Small intestine (tissue), 7 donors: ENCODE measurements around the gene ADGRL3. TPM values are rescaled to one million over a fixed set of nuclear protein-coding genes. Genes with fewer than 3 reads are reported as not detected.
"Not testable (repeated sequence)": the region's sequence is repeated elsewhere in the genome, so short reads cannot be mapped to it uniquely, and the experiment has no call there.

ENCODE experiments used
- DNase-seq, 2 donors: peaks; one replicate each; pipeline versions ENCODE4 v3.0.0 to v3.0.0-alpha.2; 2013
- FAIRE-seq: peaks from 2 replicates; lab custom pipeline; 2012; peaks lifted over from hg19 to GRCh38; lab: Jason Lieb, UNC
- H3K27ac ChIP-seq, 3 donors: one replicate each; pipeline ENCODE4 v1.5.1; 2013; ENCODE audit warnings: low read length in 2 of 3, mild to moderate bottlenecking in 2 of 3, control low read depth in 1 of 3, inconsistent platforms in 1 of 3, low read depth in 1 of 3, moderate library complexity in 1 of 3
- H3K27me3 ChIP-seq, 3 donors: one replicate each; pipeline ENCODE4 v1.6.1; 2013; ENCODE audit warnings: low read length in 3 of 3, inconsistent platforms in 1 of 3; ENCODE audit not compliant: control insufficient read depth in 3 of 3, insufficient read depth in 3 of 3
- H3K36me3 ChIP-seq, 3 donors: one replicate each; pipeline ENCODE4 v1.6.1; 2013; ENCODE audit warnings: low read length in 3 of 3, inconsistent platforms in 1 of 3, low read depth in 1 of 3, mild to moderate bottlenecking in 1 of 3, moderate library complexity in 1 of 3; ENCODE audit not compliant: control insufficient read depth in 3 of 3, insufficient read depth in 2 of 3
- H3K4me1 ChIP-seq, 3 donors: one replicate each; pipeline ENCODE4 v1.6.1; 2013; ENCODE audit warnings: low read length in 2 of 3, inconsistent platforms in 1 of 3, low read depth in 1 of 3, mild to moderate bottlenecking in 1 of 3, moderate library complexity in 1 of 3; ENCODE audit not compliant: control insufficient read depth in 3 of 3, insufficient read depth in 2 of 3
- H3K4me3 ChIP-seq, 3 donors: one replicate each; pipeline ENCODE4 v1.5.1; 2013; ENCODE audit warnings: low read length in 3 of 3, control low read depth in 1 of 3, inconsistent platforms in 1 of 3, low read depth in 1 of 3, mild to moderate bottlenecking in 1 of 3, moderate library complexity in 1 of 3
- H3K9me3 ChIP-seq, 2 donors: one replicate each; pipeline ENCODE4 v1.6.1; 2013; ENCODE audit warnings: low read depth in 1 of 2, low read length in 1 of 2; ENCODE audit not compliant: control insufficient read depth in 2 of 2, insufficient read depth in 1 of 2
- WGBS, 3 donors: extraction: QIAGEN DNeasy Blood & Tissue Kit; methylation state at CpG; one replicate each; pipeline ENCODE4 v1.1.7; 2013; 5-methylcytosine and 5-hydroxymethylcytosine counted together
- polyA plus RNA-seq, 4 donors: library from polyadenylated mRNA; stranded (reverse) in 3 of 4; unstranded in 1 of 4; fragments of 200-250 nt in 3 of 4; fragments of 120-200 nt in 1 of 4; gene quantifications; one replicate each; pipeline versions ENCODE4 v1.2.1 to v1.2.3, GENCODE V29; 2013
- donor health status: healthy with polysubstance abuse.
- donor health status: control.
- donor health status: control.
- donor health status: Bipolar disorder and iron deficiency.
- donor health status: healthy.

Gene ADGRL3
- polyA plus RNA-seq, 4 donors, result under 0.01 to 7.9 (median 1.3) TPM

DNA sequence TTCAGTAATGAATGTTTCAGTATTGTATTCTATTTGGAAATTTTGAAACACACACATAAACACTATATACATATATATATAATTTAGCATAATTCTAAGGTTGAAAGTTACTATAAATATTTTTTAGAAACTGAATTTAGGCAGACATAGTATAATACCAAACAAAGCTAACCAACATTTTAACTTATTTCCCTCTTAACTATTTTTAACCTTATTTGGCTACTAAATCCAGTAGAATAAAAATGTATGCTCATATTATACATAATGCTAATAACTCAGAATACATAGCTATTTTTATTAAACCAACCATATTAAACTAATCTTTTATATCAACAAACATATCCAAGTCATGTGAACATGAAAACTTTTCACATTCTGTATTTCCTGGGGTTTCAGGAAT, 563.6 kb downstream of the ADGRL3 start:
- DNase-seq (no peak), FAIRE-seq (peak; percentile 49)
- H3K27me3 ChIP-seq, result no peaks in the 10 kb centered on the region
- no peaks in the 10 kb centered on the region for H3K4me1 ChIP-seq
- peaks cover 0 to 11% of the 10 kb centered on the region in 2 donors for H3K9me3 ChIP-seq
- no peak overlapping the region for H3K4me3 ChIP-seq
- H3K36me3 ChIP-seq, result no peaks in the 10 kb centered on the region
- H3K27ac ChIP-seq, result no peak overlapping the region

DNA sequence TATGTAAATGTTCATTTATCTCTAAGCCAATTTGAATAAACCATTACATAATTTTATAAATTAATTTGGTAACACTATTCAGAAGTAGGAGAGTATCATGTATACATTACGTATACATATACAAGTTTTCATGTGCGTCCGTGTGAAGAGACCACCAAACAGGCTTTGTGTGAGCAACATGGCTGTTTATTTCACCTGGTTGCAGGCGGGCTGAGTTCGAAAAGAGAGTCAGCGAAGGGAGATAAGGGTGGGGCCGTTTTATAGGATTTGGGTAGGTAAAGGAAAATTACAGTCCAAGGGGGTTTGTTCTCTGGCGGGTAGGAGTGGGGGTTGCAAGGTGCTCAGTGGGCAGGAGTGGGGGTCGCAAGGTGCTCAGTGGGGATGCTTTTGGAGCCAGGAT, 564.0 kb downstream of the ADGRL3 start:
- 78 to 87% (median 83%) methylated on average over 7 to 8 of the region's 9 CpGs for WGBS, 3 donors
- H3K4me1 ChIP-seq, H3K36me3 ChIP-seq, FAIRE-seq, H3K27me3 ChIP-seq, H3K4me3 ChIP-seq, DNase-seq, H3K27ac ChIP-seq: not testable (repeated sequence)
- H3K9me3 ChIP-seq, result peaks cover 0 to 11% of the 10 kb centered on the region in 2 donors

DNA sequence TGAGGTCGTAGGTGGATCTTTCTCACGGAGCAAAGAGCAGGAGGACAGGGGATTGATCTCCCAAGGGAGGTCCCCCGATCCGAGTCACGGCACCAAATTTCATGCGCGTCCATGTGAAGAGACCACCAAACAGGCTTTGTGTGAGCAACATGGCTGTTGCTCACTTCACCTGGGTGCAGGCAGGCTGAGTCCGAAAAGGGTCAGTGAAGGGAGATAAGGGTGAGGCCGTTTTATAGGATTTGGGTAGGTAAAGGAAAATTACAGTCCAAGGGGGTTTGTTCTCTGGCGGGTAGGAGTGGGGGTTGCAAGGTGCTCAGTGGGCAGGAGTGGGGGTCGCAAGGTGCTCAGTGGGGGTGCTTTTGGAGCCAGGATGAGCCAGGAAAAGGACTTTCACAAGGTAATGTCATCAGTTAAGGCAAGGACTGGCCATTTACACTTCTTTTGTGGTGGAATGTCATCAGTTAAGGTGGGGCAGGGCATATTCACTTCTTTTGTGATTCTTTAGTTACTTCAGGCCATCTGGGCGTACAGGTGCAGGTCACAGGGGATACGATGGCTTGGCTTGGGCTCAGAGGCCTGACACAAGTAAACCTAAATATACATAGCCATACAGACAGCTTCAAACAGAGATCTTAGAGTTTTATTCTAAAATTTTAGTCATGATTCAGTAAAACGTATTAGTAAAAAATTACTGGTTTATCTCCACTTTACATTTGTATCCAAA, 569.5 kb downstream of the ADGRL3 start:
- DNase-seq, H3K4me1 ChIP-seq, H3K36me3 ChIP-seq, FAIRE-seq, H3K9me3 ChIP-seq, H3K4me3 ChIP-seq, H3K27ac ChIP-seq, H3K27me3 ChIP-seq: not testable (repeated sequence)
- 77 to 87% (median 79%) methylated on average over 9 to 13 of the region's 14 CpGs for WGBS, 3 donors

DNA sequence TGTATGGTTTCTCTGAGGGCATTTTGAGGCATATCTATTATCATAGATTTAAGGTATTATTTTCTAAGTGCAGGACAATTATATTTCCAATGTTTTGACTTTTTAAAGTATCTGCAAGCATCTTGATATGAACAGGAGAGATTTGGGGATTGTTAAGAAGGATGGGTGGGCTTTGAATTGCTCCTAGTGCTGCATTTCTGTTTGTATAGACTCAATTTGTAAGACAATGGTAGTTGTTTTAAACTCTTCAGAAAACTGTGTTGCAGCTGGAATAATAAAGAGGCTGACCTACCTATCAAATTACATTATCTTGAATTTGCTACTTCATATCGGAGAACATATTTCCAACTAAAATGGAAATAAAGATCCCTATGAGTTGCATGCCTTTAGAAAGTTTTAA, 570.3 kb downstream of the ADGRL3 start:
- H3K4me3 ChIP-seq, result no peak overlapping the region
- no peaks in the 10 kb centered on the region for H3K27me3 ChIP-seq
- no peak overlapping the region for H3K27ac ChIP-seq
- no peaks in the 10 kb centered on the region for H3K9me3 ChIP-seq
- WGBS, 3 donors, result 91 to 97% (median 95%) methylated on average over 1 of the region's 1 CpG
- no peaks in the 10 kb centered on the region for H3K4me1 ChIP-seq
- no peaks in the 10 kb centered on the region for H3K36me3 ChIP-seq
- DNase-seq (no peak), FAIRE-seq (no peak)

DNA sequence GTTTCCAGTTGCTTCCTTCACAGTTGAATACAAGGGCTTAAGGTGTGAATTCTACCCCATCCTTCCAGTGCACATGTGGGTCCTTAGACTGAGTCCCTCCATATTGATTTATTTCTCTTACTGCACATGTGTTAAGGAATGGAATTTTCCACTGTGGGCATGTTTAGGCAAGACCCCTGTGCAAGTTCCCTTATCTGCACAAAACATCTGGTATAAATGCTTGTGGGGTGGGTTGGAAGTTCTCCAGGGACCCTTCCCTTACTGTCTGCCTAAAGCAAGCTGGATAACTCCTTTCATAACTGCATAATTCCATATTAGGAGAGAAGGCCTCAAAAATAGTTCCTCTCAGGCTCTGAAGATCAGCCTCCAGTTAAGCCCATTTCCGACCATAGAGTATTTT, 570.9 kb downstream of the ADGRL3 start:
- H3K27me3 ChIP-seq, result no peaks in the 10 kb centered on the region
- no peaks in the 10 kb centered on the region for H3K36me3 ChIP-seq
- FAIRE-seq, result no peak
- 41 to 83% (median 44%) methylated on average over 1 of the region's 1 CpG for WGBS, 3 donors
- H3K4me1 ChIP-seq, result no peaks in the 10 kb centered on the region
- no peaks in the 10 kb centered on the region for H3K9me3 ChIP-seq
- H3K27ac ChIP-seq, result no peak overlapping the region
- H3K4me3 ChIP-seq, result no peak overlapping the region
- DNase-seq, result no peak

DNA sequence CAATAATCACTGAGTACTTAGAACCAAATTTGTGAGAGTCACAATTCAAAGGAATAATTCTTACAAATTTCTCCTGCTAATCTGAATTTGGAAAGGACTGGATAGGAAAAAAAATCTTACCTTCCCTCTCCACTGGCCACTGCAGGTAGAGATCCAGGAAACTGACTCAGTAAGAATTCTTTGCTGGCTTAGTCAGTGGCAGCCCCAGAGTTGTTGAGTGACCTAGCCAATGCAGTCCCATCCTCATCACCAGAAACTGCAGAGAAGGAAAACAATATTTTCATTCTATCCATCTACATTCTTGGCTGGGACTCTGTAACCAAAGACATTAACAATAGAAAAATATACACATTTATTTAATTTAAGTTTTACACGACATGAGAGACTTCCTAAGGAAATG, 572.0 kb downstream of the ADGRL3 start:
- H3K4me3 ChIP-seq, result no peak overlapping the region
- no peak overlapping the region for H3K27ac ChIP-seq
- WGBS, 3 donors, result 37 to 58% (median 46%) methylated on average over 1 of the region's 1 CpG
- no peaks in the 10 kb centered on the region for H3K9me3 ChIP-seq
- FAIRE-seq, result no peak
- H3K4me1 ChIP-seq, result no peaks in the 10 kb centered on the region
- no peaks in the 10 kb centered on the region for H3K27me3 ChIP-seq
- H3K36me3 ChIP-seq, result no peaks in the 10 kb centered on the region
- no peak for DNase-seq

DNA sequence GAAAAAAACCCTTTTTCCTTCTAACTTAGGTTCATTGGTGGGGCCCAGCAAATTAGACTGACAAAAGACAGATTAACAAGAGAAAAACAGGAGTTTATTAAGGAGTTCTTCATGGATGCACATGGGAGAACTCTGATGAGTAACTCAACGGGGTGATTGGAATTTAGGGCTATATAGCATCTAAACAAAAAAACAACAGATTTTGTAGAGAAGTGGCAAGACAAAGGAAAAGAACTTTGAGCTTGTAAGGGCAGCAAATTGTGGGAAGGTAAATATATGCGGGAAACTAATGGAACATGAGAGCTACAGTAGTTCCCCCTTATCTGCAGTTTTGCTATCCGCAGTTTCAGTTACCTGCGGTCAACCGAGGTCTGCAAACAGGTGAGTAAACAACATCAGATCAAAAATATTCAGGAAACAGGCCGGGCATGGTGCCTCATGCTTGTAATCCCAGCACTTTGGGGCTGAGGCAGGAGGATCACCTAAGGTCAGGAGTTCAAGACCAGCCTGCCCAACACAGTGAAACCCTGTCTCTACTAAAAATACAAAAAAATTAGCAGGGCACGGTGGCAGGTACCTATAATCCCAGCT, 573.6 kb downstream of the ADGRL3 start:
- Histone ChIP-seq H3K27ac (no peak overlapping the region), H3K4me1 (no peaks in the 10 kb centered on the region), H3K27me3 (no peaks in the 10 kb centered on the region), H3K9me3 (no peaks in the 10 kb centered on the region), H3K4me3 (no peak overlapping the region), H3K36me3 (no peaks in the 10 kb centered on the region)
- FAIRE-seq, result no peak
- 16 to 57% (median 37%) methylated on average over 7 of the region's 7 CpGs for WGBS, 3 donors
- DNase-seq, result no peak

DNA sequence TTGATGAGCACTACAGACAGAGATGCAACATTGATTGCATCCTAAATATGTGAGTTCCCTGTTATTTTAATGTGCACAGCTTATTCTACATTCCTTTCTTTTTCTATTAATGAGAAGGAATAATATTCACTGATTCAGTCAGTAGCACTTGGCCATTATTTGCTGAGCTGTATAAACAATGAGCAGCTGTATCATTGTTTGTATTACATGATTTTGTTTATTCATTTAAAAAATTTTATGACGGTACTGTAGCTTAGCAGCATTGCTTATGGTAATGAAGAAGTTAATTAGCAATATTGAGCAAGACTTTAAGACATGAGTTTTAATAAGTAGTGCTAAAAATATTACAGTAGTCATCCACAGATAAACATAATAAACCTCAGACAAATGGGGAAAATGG, 582.0 kb downstream of the ADGRL3 start:
- no peak for DNase-seq
- H3K36me3 ChIP-seq, result no peaks in the 10 kb centered on the region
- WGBS, 3 donors, result 49 to 66% (median 62%) methylated on average over 1 of the region's 1 CpG
- H3K9me3 ChIP-seq, result no peaks in the 10 kb centered on the region
- H3K4me1 ChIP-seq, result no peaks in the 10 kb centered on the region
- no peak overlapping the region for H3K27ac ChIP-seq
- FAIRE-seq, result no peak
- H3K4me3 ChIP-seq, result no peak overlapping the region
- no peaks in the 10 kb centered on the region for H3K27me3 ChIP-seq

DNA sequence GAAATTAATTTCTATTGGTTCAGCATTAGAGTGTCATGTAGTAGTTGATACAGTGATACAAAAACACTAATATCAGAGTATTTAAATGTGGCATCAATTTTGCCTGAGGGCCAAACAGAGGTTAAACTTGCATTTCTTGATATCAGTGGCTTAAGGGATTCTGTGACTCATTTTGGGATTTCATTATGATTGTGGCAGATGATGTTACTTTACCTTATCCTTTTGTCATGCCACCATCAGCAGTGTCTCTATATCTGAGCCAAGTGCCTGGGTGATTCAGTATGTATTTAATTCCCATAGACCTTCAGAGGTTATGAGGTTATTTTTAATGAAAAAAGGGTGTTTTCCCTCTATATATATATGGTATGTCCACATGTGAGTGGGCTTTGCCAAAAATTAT, 582.9 kb downstream of the ADGRL3 start:
- no peaks in the 10 kb centered on the region for H3K36me3 ChIP-seq
- no peak for DNase-seq

More for the DNA sequence above, 582.9 kb downstream of the ADGRL3 start:
- Histone ChIP-seq H3K27ac (no peak overlapping the region), H3K4me3 (no peak overlapping the region), H3K27me3 (no peaks in the 10 kb centered on the region), H3K9me3 (no peaks in the 10 kb centered on the region), H3K4me1 (no peaks in the 10 kb centered on the region)
- no peak for FAIRE-seq
